HG03442 (cell line): ENCODE data around the gene ATAT1.

Experiments
- ATAC-seq: cut with Tn5 transposase; IDR thresholded peaks from one replicate; pipeline ENCODE4 v1.9.1; 2021; ENCODE audit warnings: mild to moderate bottlenecking, moderate library complexity; ENCODE audit not compliant: unreplicated experiment

The ATAT1 gene

DNA sequence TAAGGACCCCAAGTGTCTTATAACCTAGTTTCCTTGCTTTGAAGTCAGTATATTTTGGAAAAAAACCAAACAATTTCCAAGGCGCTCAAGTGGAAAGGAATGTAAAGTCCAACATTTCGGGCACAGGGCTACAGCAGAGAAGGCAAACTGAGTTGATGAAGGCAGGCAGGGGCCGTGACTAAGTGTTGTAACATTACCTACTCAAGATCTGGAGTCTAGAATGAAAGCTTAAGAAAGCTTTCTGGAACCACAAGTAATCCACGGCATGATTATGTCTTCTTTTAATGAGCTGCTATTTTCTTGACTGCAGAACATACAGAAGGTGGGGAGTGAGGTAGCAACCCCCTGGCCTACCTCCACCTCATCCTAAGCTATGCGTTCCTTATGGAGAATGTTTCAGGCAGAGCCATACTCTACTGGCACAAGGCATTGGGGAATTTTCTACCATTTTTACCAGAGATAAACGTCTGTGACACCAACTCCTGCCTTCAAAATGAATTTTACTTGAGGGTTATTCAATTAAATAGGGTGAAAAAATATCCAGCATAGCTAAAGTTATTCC is 13.9 kb upstream of the ATAT1 start:
- no peak for ATAC-seq

- ATAC-seq, result no peak
These were observed 13.2 kb upstream of the ATAT1 start for GRCh38 chr6:30613251-30614043.

GRCh38 chr6:30614044-30614842 is 12.4 kb upstream of the ATAT1 start:
- ATAC-seq, result no peak

GRCh38 chr6:30614843-30615218 is 11.8 kb upstream of the ATAT1 start:
- ATAC-seq, result peak; percentile 38

- no peak for ATAC-seq
These were observed 11.3 kb upstream of the ATAT1 start for GRCh38 chr6:30615219-30615957.

DNA sequence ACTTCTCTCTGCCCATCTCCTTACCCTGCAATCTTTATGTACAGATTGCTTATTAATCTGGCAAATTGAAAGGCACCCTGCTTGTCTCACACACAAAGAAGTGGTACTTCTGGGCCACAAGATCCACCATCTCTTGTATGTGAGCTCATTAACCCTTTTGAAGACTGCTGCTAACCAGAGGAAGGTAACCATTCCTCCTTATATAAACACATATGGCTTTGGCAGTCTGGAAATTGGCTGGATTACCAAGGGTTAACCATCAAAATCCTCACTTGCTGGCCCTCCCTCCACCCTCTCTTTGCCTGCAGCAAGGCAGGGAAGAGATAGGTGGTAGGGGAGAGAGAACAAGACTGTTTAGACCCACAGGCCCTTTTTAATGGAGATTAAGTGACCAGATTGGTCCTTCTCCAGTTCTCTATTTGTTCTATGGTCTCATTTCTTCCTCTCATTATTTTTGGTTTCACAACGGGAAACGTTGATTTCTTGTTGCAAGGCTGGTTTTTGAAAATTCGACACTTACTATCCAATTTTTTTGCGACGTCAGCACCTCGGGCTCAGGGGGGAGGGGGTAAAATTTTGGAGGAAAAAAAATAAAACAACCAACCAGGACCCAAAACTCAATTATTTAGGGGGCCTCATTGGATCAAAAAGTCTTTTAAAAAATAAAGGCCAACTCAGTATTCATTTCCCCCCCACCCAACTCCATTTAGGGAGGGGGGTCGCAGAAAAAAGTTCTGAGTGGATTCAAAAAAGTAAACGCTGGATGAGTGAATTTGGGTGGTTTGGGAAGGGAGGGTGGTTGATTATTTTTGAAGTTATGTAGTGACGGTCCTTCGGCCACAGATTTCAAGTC is 10.5 kb upstream of the ATAT1 start:
- ATAC-seq, result no peak

DNA sequence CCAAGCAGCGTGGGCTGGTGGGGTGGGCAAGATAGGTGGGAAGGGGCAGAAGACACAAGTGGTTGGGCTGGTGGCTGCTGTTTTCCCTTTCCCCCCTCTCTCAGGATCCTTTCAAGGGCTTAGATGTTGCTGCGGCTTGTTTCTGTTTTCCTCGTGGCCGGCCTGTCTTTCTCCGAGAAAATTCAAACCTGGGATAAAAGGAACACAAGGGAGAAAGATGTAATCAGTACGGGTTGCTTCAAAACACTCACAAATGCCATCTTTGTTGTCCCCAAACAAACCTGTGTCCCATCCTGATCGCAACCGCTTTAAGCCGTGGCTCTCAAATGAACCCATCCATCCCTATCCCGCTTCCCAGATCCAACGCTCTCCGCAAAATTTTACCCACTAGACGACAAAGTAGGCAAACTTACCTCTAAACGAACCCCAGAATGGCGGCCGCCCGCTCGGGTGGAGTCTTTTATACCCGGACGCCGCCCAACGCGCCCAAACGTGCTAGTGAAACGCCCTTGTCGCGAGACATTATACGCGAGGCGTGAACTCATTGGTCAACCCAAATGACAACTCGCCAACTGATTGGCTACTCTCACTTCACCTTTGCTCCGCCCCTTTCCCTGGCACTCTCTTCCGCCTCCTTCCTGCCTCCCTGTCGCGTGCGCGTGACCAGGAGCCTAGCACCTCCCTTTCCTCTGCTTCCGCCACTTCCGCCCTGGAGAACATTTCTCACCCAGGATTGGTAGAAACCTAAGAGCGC is 9.7 kb upstream of the ATAT1 start, which contains the start of gene PPP1R10:
Gene PPP1R10, minus strand, starts transcription at position 433 of the 754 bp plus-strand sequence. CDS start 7,299 bp downstream, outside the sequence.
- peak; percentile 75 for ATAC-seq

DNA sequence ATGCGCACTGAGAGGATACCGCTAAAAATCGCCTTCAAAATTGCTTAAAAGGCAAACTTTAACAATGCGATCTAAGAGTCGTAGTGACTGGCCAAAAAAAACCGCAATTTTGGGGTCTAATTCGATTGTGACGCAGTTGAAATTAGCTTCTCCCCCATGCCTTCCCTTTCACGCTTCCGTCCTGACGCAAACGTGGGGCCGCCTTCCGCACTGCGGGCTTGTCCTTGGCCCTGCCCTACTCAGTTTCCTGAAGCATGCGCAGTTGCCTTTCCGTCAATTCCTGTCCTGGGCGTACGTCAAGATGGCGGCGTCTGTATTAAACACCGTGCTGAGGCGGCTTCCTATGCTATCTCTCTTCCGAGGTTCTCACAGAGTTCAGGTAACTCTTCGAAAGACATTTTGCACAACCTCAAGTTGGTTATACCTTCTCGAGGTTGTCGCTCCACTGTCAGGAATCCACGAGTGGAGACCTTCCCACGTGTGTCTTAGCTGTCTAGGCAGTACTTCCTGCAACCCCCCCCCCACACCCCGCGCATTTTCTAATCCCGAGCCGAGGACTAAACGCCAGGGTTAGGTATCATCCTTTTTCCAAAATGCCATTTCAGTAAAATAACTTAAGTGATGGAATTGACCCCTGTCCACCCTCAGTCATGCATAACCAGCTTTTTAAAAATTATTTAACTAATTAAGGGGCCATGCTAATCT is 9.0 kb upstream of the ATAT1 start, which contains the start of gene MRPS18B:
Gene MRPS18B, plus strand, starts transcription at position 276 of the 705 bp plus-strand sequence. Its CDS starts 26 bp downstream, at position 302.
- ATAC-seq, result peak; percentile 68

DNA sequence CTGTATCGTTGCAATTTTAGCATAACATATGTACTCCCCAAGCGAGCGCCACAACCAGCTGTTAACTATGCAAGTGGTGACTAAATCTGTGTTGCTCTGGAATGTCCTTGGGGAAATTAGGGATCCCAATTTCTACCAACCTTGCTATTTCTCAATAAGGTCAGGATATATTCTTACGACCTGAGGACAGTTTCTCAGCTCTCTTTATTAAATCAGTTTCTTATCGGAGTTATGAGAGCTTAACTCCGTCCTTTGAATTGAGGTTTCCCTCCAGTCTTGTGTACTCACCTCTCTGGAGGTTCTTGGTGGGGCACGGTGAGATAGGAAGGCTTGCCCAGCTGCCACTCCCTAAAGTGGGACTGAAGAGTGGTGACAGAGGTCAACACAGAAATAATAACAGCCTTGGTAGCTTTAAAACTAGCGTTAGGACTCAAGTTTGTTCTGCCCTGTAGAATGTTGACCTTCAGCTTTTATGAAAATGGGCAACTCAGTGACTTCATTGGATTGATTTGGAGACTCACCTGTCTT is 8.3 kb upstream of the ATAT1 start:
- ATAC-seq, result no peak

DNA sequence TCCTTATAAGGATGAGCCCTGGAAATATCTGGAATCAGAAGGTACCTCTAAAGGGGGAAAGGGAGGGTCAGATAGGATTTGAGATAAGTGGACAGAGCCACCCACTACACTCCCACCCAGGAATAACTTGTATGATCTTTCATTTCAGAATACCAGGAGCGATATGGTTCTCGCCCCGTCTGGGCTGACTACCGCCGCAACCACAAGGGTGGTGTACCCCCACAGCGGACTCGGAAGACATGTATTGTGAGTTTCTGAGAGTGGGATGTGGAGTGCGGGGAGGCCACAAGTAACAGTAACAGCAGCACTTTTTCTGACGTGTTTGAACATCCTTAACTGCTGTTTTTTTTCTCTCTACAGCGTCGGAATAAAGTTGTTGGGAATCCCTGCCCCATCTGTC is 7.1 kb upstream of the ATAT1 start:
- ATAC-seq, result no peak

- no peak for ATAC-seq
These were observed 1.2 kb upstream of the ATAT1 start for GRCh38 chr6:30625511-30625910.

GRCh38 chr6:30635834-30636233 is 9.2 kb downstream of the ATAT1 start:
- no peak for ATAC-seq

- ATAC-seq, result no peak
These were observed 13.8 kb downstream of the ATAT1 start for GRCh38 chr6:30640481-30640880.

- no peak for ATAC-seq
These were observed 14.4 kb downstream of the ATAT1 start for GRCh38 chr6:30641048-30641447.

DNA sequence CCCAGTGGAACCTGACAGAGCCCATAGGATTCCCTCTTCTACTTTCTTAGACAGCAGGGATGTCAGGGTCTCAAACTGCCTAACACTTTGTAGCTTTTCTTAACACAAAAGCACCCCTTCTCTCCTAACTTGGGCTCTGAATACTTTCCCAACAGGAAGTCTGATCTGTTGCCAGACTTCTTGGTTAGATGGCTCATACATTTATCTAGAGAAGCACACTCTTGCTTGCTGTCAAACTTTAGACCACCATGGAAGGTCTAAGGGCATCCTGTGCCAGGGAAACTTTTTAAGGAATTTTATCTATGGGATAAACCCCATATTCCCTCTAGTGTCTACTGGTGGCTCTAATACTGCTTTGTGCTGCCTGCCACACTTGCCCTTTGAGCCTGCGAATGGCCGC is 17.0 kb downstream of the ATAT1 start:
- no peak for ATAC-seq

DNA sequence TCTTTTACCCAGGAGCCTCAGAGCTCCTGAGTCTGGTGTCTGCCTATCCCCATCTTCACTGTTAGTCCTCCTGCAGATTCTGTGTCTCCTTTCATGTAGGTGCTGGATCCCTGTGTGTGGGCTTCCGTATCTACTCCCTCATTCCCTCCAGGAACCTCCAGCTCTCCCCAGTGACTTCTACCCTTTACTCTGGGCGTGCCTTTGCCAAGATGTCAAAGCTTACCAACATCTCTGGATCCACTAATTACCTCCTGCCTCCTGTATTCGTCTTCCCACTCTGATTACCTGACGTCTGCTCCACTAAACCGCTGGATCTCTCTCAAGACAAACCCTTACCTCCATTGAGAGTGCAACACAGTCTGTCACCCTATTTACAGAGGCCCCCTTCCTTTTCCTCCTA is 18.1 kb downstream of the ATAT1 start:
- ATAC-seq, result no peak

GRCh38 chr6:30645989-30646388 is 19.3 kb downstream of the ATAT1 start:
- no peak for ATAC-seq

GRCh38 chr6:30646450-30647241 is 20.0 kb downstream of the ATAT1 start, which contains the start of gene C6orf136:
Gene C6orf136, plus strand, starts transcription at chr6:30647133. Its CDS starts 99 bp downstream, at chr6:30647232.
- ATAC-seq, result peak; percentile 43
